GM18951 (cell line): Measurements from ENCODE around the gene RBBP6.
"Not testable (repeated sequence)": the region's sequence is repeated elsewhere in the genome, so short reads cannot be mapped to it uniquely, and the experiment has no call there.

Source experiments
- POLR2A ChIP-seq: IDR thresholded peaks from 4 replicates; pipeline ENCODE4 v1.6.1; 2011; ENCODE audit warnings: mild to moderate bottlenecking; ENCODE audit not compliant: insufficient read length, insufficient read depth; ENCODE audit errors: extremely low read depth
- in situ Hi-C: fragments of 300-500 bp; cut with MboI; formaldehyde crosslinking; loops from one replicate; pipeline ENCODE4 v1.12.0; 2022; ENCODE audit warnings: low sequenced_read_pairs, mixed read lengths, inconsistent platforms; ENCODE audit not compliant: unreplicated experiment

The RBBP6 gene

GRCh38 chr16:24609740-24610415 is 70.5 kb downstream of the RBBP6 start:
- in situ Hi-C loops: no loop called here

GRCh38 chr16:24610416-24610755 is 71.0 kb downstream of the RBBP6 start:
- in situ Hi-C loops: no loop called here
- TF ChIP-seq POLR2A: no peak

More at GRCh38 chr16:24609740-24610415, 70.5 kb downstream of the RBBP6 start:
- no peak for TF ChIP-seq POLR2A

GRCh38 chr16:24611310-24611709 is 71.9 kb downstream of the RBBP6 start:
- no peak for TF ChIP-seq POLR2A
- in situ Hi-C loops: no loop called here

GRCh38 chr16:24612656-24613055 is 73.3 kb downstream of the RBBP6 start:
- in situ Hi-C loops: no loop called here
- no peak for TF ChIP-seq POLR2A

- in situ Hi-C loops: not testable (repeated sequence)
These were observed 73.9 kb downstream of the RBBP6 start for GRCh38 chr16:24613267-24613666.

- in situ Hi-C loops: no loop called here
- TF ChIP-seq POLR2A: no peak
These were observed 78.1 kb downstream of the RBBP6 start for GRCh38 chr16:24617502-24617901.
